GM18951 (cell line): Measurements from ENCODE around the gene PLPP1.

Experiments
- POLR2A ChIP-seq: IDR thresholded peaks from 4 replicates; pipeline ENCODE4 v1.6.1; 2011; ENCODE audit warnings: mild to moderate bottlenecking; ENCODE audit not compliant: insufficient read length, insufficient read depth; ENCODE audit errors: extremely low read depth
- in situ Hi-C: fragments of 300-500 bp; cut with MboI; formaldehyde crosslinking; loops from one replicate; pipeline ENCODE4 v1.12.0; 2022; ENCODE audit warnings: low sequenced_read_pairs, mixed read lengths, inconsistent platforms; ENCODE audit not compliant: unreplicated experiment

Gene PLPP1

GRCh38 chr5:55416306-55416705, 118.5 kb downstream of the PLPP1 start:
- in situ Hi-C loops = no loop called here
- TF ChIP-seq POLR2A = no peak

GRCh38 chr5:55415071-55415470, 119.7 kb downstream of the PLPP1 start:
- TF ChIP-seq POLR2A = no peak
- in situ Hi-C loops = no loop called here

- in situ Hi-C loops = no loop called here
- TF ChIP-seq POLR2A = no peak
Observed at GRCh38 chr5:55413644-55414043, 121.1 kb downstream of the PLPP1 start.

- in situ Hi-C loops = no loop called here
- TF ChIP-seq POLR2A = no peak
Observed at GRCh38 chr5:55411876-55412275, 122.9 kb downstream of the PLPP1 start.

GRCh38 chr5:55410845-55411244, 123.9 kb downstream of the PLPP1 start:
- in situ Hi-C loops = no loop called here
- TF ChIP-seq POLR2A = no peak

- in situ Hi-C loops = no loop called here
- no peak for TF ChIP-seq POLR2A
Observed at GRCh38 chr5:55409775-55410174, 125.0 kb downstream of the PLPP1 start.

GRCh38 chr5:55407984-55408383, 126.8 kb downstream of the PLPP1 start:
- TF ChIP-seq POLR2A = no peak
- in situ Hi-C loops = no loop called here

- no peak for TF ChIP-seq POLR2A
- in situ Hi-C loops = no loop called here
Observed at GRCh38 chr5:55407059-55407684, 127.6 kb downstream of the PLPP1 start.

GRCh38 chr5:55406292-55406691, 128.5 kb downstream of the PLPP1 start:
- in situ Hi-C loops = no loop called here
- TF ChIP-seq POLR2A = no peak

- in situ Hi-C loops = no loop called here
- no peak for TF ChIP-seq POLR2A
Observed at GRCh38 chr5:55402199-55402598, 132.6 kb downstream of the PLPP1 start.

- in situ Hi-C loops = no loop called here
- TF ChIP-seq POLR2A = no peak
Observed at GRCh38 chr5:55393501-55394175, 141.1 kb downstream of the PLPP1 start.

GRCh38 chr5:55392669-55393068, 142.1 kb downstream of the PLPP1 start:
- in situ Hi-C loops = no loop called here
- no peak for TF ChIP-seq POLR2A

GRCh38 chr5:55391707-55392106, 143.1 kb downstream of the PLPP1 start:
- no peak for TF ChIP-seq POLR2A
- in situ Hi-C loops = no loop called here

GRCh38 chr5:55387865-55388264, 146.9 kb downstream of the PLPP1 start:
- in situ Hi-C loops = no loop called here
- no peak for TF ChIP-seq POLR2A
